LNCaP clone FGC (cell line): ENCODE results near the gene COX10.
"Not testable (repeated sequence)": the region's sequence is repeated elsewhere in the genome, so short reads cannot be mapped to it uniquely, and the experiment has no call there.

ENCODE experiments used
- DNase-seq: peaks from one replicate; pipeline ENCODE4 v3.0.0-alpha.2; 2011; ENCODE audit warnings: low read depth
- H3K4me3 ChIP-seq: 2 replicates; pipeline ENCODE4 v1.5.1; 2011; ENCODE audit warnings: mild to moderate bottlenecking, low read depth, low read length, control low read depth
- TF ChIP-seq, protein P1 (sequence below): IDR thresholded peaks from 2 replicates; pipeline ENCODE4 v1.5.1; 2012; ENCODE audit warnings: mild to moderate bottlenecking; ENCODE audit not compliant: control insufficient read depth, insufficient read depth; ENCODE audit errors: extremely low read depth

Gene COX10

DNA sequence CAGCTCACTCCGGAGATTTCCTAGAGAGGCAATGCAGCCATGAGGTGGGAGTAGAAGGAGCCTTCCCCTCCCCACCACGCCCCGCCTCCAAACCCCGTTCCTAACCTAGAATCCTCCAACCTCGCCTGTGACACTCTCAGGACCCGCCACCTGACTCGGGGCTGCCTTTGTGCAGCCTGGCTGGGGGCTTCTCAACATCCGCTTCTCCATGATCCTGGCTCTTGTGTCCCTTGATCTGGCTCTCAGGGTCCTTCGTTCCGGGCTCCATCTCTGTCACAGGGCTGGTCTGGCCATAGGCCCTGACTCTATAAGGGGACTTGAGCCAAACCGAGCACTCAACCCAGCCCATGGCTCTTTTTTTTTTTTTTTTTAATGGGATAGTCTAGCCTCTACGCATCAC is 143.1 kb downstream of the COX10 start:
- no peak for DNase-seq

DNA sequence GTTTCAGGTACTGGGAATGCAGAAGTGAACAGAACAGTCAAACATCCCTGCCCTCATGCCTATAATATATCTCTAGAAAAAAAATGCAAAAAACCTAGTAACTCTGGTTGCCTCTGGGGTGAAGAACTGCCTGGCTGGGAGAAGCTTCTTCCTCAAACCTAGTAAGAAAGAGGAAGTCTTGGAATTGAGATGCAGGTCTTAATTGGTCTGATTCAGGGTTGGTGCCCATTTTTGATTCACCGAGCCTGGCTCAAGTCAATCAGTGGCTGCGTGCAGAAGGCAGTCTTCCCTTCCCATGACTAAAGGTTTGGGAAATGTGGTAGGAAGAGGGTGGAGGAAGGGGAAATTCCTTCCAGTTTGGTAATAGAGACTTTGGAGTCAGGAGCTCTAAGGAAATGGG is 145.0 kb downstream of the COX10 start:
- no peak for DNase-seq
- TF ChIP-seq, protein P1, sequence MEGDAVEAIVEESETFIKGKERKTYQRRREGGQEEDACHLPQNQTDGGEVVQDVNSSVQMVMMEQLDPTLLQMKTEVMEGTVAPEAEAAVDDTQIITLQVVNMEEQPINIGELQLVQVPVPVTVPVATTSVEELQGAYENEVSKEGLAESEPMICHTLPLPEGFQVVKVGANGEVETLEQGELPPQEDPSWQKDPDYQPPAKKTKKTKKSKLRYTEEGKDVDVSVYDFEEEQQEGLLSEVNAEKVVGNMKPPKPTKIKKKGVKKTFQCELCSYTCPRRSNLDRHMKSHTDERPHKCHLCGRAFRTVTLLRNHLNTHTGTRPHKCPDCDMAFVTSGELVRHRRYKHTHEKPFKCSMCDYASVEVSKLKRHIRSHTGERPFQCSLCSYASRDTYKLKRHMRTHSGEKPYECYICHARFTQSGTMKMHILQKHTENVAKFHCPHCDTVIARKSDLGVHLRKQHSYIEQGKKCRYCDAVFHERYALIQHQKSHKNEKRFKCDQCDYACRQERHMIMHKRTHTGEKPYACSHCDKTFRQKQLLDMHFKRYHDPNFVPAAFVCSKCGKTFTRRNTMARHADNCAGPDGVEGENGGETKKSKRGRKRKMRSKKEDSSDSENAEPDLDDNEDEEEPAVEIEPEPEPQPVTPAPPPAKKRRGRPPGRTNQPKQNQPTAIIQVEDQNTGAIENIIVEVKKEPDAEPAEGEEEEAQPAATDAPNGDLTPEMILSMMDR: no peak
- H3K4me3 ChIP-seq: no peak overlapping the region

More for the DNA sequence above, 143.1 kb downstream of the COX10 start:
- H3K4me3 ChIP-seq: no peak overlapping the region
- TF ChIP-seq, protein P1: no peak

DNA sequence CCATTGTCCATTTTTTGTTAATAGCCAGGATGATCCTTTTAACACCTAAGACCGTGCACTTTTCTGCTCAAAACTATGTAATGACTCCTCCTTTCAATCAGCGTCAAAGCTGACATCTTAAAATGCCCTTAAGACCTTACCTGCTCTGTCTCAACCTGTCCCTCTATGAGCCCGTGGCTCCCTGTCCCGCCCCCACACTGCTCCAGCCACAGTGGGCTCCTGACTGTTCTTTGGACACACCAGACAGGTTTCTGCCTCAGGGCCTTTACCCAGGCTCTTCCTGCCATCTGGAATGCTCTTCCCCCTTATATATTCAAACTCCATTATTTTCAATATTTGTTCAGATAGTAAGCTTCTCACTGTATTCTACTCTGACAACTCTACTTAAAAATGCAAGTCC is 153.3 kb downstream of the COX10 start:
- no peak for DNase-seq
- TF ChIP-seq, protein P1: no peak
- H3K4me3 ChIP-seq: no peak overlapping the region

DNA sequence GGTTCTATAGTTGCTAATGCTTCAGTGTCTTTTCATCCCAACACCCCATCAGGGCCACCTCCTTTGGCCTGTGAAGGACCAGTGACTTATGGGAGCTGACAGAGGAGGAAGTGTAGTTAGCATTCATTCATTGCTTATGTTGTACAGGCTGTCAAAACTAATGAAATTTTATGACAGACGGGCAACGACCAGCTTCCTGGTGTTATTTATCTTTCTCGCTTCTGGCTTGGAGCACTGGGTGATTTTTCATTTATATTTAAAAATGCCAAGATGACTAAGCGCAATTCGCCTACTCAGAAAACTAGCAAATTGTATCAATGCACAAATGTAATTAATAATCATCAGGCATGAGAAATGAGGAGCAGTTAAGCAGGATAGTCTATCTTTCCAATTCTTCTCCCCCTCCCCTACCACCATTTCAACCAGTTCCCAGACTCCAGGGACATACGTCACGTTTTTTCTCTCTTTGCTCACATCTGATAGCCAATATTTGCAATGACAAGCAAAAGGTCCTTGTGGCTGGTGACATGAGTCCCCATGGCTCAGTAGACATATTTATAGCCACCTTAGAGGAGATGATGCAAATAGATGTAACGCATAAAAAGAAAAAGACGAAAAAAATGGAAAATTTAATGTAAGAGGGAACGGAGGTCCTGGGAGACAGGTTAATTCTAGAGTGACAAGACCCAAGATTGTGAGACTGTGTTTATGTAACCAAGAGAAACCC is 156.1 kb downstream of the COX10 start:
- TF ChIP-seq, protein P1: no peak
- no peak for DNase-seq
- no peak overlapping the region for H3K4me3 ChIP-seq

DNA sequence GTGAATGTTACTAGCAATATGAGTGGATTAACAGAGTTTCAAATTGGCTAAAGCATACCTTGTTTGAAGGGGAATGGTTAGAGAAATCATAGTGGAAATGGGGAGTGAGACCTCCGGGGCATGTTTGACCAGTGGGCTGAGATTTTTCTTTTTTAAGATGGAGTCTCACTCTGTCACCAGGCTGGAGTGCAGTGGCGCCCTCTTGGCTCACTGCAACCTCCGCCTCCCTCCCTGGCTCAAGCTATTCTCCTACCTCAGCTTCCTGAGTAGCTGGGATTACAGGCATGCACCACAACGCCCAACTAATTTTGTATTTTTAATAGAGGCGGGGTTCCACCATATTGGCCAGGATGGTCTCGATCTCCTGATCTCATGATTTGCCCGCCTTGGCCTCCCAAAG is 157.7 kb downstream of the COX10 start:
- H3K4me3 ChIP-seq: no peak overlapping the region
- no peak for DNase-seq
- TF ChIP-seq, protein P1: no peak

DNA sequence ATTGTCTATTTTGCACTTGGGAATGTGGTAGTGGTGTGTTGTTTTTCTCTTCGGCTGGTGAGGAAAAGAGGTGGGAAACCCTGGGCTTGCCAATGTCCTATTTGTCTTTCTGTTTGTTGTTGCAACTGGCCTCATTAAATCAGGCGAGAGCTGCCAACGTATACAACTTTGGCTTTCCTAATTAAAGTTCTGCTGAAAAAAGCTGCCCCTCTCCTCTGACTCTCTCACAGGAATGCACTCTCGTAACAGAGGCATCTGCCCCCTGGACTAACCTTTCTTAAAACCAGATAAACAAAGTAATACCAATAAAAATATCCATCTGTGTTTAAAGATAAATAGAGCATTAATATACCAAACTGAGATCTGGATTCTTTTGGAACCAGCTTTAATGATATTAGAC is 159.6 kb downstream of the COX10 start:
- peak; percentile 56 for DNase-seq
- H3K4me3 ChIP-seq: no peak overlapping the region
- TF ChIP-seq, protein P1: no peak

DNA sequence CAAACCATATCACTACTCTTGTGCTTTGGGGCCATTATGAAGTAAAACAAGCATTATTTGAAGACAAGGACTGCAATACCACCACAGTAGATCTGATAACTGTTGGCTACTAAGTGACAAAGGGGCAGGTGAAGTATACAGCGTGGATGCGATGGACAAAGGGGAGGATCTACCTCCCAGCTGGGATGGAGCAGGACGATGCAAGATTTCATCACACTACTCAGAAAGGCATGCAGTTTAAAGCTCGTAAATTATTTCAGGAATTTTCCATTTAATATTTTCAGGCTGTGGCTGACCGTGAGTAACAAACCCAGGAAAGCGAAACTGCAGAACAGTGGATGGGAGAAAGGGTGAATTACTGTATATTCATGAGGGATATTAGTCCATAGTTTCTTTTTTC is 161.9 kb downstream of the COX10 start:
- DNase-seq, H3K4me3 ChIP-seq: not testable (repeated sequence)

DNA sequence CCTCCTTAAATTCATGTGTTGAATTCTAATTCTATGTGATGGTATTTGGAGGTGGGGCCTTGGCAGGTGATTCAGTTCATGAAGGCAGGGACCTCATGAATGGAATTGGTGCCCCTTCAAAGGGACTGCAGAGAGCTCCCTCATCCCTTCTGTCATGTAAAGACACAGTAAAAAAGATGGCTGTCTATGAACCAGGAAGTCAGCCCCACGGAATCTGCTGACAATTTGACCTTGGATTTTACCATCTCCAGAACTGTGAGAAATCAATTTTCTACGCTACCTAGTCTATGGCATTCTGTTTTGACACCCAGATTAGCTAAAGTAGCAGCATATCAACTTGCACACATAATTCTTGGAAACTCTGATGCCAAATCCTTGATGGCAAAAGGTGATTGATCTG is 165.7 kb downstream of the COX10 start:
- DNase-seq, H3K4me3 ChIP-seq: not testable (repeated sequence)

DNA sequence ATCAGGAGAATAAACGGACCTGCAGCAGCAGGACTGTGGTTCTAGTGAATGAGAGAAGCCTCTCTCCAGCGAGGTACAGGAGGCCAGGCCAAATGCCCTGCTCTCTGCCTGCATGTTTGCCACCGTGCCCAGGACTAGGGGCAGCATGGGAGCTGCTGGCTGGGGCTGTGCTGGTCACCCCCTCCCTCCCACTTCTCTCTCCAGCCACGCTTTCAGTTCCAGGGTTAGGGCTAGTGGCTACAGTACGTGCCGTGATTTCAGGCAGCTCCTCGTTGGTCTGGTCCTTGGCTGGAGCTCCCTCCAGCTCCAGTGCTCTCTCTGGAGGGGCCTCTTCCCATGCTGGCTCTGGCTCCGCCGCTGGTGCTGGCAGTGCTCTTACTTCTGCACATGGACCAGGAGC is 166.7 kb downstream of the COX10 start:
- not testable (repeated sequence) for H3K4me3 ChIP-seq, DNase-seq

DNA sequence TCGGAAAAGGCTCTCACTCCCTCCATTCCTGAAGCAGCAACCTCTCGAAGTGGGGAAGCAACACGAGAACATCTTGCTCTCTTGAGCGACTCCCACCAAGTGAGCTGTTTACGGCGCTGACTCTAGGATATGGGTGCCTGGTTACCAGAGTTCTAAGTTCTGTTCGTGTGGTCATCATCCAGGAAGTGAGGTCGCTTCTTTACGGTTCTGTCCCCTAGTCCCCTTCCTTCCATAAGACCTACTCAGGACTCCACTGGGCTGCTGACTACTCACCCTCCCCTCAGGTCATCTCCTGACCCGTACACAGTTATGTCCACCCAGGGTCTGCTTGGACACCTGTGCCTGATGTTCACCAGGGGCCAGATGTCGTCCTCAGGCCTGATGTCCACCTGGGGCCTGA is 167.5 kb downstream of the COX10 start, which contains the start of gene CDRT15:
CDRT15 (minus strand) TSS at position 101 of the 400 bp plus-strand sequence; CDS start at position 72, 29 bp downstream.
- H3K4me3 ChIP-seq, DNase-seq: not testable (repeated sequence)

DNA sequence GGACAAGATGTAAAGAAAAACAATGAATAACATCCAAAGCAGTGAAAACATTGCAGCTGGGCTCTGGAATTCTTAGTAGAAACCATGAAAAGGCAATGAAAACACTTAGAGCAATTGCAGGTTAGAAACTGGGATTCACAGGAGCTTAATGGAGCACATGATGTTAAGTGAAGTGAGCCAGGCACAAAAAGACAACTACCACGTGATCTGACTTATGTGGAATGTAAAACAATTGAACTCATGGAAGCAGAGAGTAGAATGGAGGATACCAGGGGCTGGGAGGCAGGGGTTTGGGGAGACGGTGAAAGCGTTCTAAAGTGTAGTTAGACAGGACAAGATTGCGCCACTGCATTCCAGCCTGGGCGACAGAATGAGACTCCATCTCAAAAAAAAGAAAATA is 170.0 kb downstream of the COX10 start:
- not testable (repeated sequence) for H3K4me3 ChIP-seq, DNase-seq
